Smooth muscle cell (in vitro differentiated cells): ENCODE measurements around the gene FAT1. TPM values are rescaled to one million over a fixed set of nuclear protein-coding genes. Genes with fewer than 3 reads are reported as not detected.

Source experiments
- DNase-seq: peaks from one replicate; lab custom pipeline; 2025; ENCODE audit not compliant: unreplicated experiment; lab: John Stamatoyannopoulos, UW
- H2AFZ ChIP-seq: fragments of 200-600 bp; sonication (generic); 2 replicates; pipeline ENCODE4 v1.6.0; 2016; ENCODE audit warnings: antibody characterized with exemption, low read depth, mild to moderate bottlenecking
- H3F3A ChIP-seq: fragments of 200-600 bp; sonication (generic); 2 replicates; pipeline ENCODE4 v1.6.0; 2017; ENCODE audit warnings: antibody characterized with exemption, low read depth
- H3K27ac ChIP-seq: fragments of 200-600 bp; sonication (generic); 2 replicates; pipeline ENCODE4 v1.5.1; 2016; ENCODE audit warnings: low read depth, mild to moderate bottlenecking
- H3K27me3 ChIP-seq: fragments of 200-600 bp; sonication (generic); 2 replicates; pipeline ENCODE4 v1.6.1; 2016; ENCODE audit warnings: low read depth, mild to moderate bottlenecking
- H3K36me3 ChIP-seq: fragments of 200-600 bp; sonication (generic); 2 replicates; pipeline ENCODE4 v1.5.1; 2016; ENCODE audit warnings: low read depth
- H3K4me1 ChIP-seq: fragments of 200-600 bp; sonication (generic); 2 replicates; pipeline ENCODE4 v1.5.1; 2016; ENCODE audit warnings: low read depth
- H3K4me2 ChIP-seq: fragments of 200-600 bp; sonication (generic); 2 replicates; pipeline ENCODE4 v1.6.0; 2016; ENCODE audit warnings: mild to moderate bottlenecking
- H3K4me3 ChIP-seq: fragments of 200-600 bp; sonication (generic); 2 replicates; pipeline ENCODE4 v1.5.1; 2016; ENCODE audit warnings: mild to moderate bottlenecking
- H3K79me2 ChIP-seq: fragments of 200-600 bp; sonication (generic); 2 replicates; pipeline ENCODE4 v1.6.0; 2016; ENCODE audit warnings: low read depth, mild to moderate bottlenecking
- H3K9ac ChIP-seq: fragments of 200-600 bp; sonication (generic); 2 replicates; pipeline ENCODE4 v1.6.0; 2016; ENCODE audit warnings: low read depth
- H3K9me3 ChIP-seq: fragments of 200-600 bp; sonication (generic); replicated peaks from 2 replicates; pipeline ENCODE4 v1.5.1; 2016; ENCODE audit warnings: low read depth
- H4K20me1 ChIP-seq: fragments of 200-600 bp; sonication (generic); 2 replicates; pipeline ENCODE4 v1.6.0; 2016; ENCODE audit warnings: low read depth
- WGBS: methylation state at CpG from one replicate; pipeline ENCODE4 v1.1.7; 2016; ENCODE audit warnings: low lambda C conversion rate; 5-methylcytosine and 5-hydroxymethylcytosine counted together
- polyA plus RNA-seq: library from polyadenylated mRNA; unstranded; fragments of >200 nt; fragmentation: Nextera tagmentation; extraction: Ambion mirVana; gene quantifications from 2 replicates; pipeline ENCODE4 v1.2.1, GENCODE V29; 2016
- total RNA-seq: library from RNA; depleted of rRNA; stranded (reverse); fragments of >200 nt; gene quantifications from 2 replicates; pipeline ENCODE4 v1.2.3, GENCODE V29; 2014
- TF ChIP-seq, protein P1 (sequence below): fragments of 200-600 bp; sonication (generic); IDR thresholded peaks from 2 replicates; pipeline ENCODE4 v1.5.1; 2017; ENCODE audit warnings: borderline replicate concordance, mild to moderate bottlenecking, antibody characterized with exemption; ENCODE audit not compliant: insufficient read depth, poor library complexity, severe bottlenecking

The FAT1 gene
- total and polyA plus RNA-seq, 2 experiments from 2014 or later = 42.4 to 395 TPM

GRCh38 chr4:186770481-186771175 is 47.0 kb upstream of the FAT1 start:
- Histone ChIP-seq H3K27ac (peak overlapping the region; percentile 9), H2AFZ (peak overlapping the region; percentile 0), H3K4me2 (peak overlapping the region; percentile 27), H3K36me3 (no peaks in the 10 kb centered on the region), H3F3A (no peaks in the 10 kb centered on the region), H3K4me3 (no peak overlapping the region), H3K79me2 (no peaks in the 10 kb centered on the region), H4K20me1 (no peaks in the 10 kb centered on the region), H3K9ac (no peak overlapping the region), H3K9me3 (no peaks in the 10 kb centered on the region), H3K4me1 (peaks cover 5% of the 10 kb centered on the region), H3K27me3 (no peaks in the 10 kb centered on the region)
- 72% methylated on average over 4 of the region's 4 CpGs for WGBS
- TF ChIP-seq, protein P1, sequence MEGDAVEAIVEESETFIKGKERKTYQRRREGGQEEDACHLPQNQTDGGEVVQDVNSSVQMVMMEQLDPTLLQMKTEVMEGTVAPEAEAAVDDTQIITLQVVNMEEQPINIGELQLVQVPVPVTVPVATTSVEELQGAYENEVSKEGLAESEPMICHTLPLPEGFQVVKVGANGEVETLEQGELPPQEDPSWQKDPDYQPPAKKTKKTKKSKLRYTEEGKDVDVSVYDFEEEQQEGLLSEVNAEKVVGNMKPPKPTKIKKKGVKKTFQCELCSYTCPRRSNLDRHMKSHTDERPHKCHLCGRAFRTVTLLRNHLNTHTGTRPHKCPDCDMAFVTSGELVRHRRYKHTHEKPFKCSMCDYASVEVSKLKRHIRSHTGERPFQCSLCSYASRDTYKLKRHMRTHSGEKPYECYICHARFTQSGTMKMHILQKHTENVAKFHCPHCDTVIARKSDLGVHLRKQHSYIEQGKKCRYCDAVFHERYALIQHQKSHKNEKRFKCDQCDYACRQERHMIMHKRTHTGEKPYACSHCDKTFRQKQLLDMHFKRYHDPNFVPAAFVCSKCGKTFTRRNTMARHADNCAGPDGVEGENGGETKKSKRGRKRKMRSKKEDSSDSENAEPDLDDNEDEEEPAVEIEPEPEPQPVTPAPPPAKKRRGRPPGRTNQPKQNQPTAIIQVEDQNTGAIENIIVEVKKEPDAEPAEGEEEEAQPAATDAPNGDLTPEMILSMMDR = no peak
- DNase-seq = no peak

DNA sequence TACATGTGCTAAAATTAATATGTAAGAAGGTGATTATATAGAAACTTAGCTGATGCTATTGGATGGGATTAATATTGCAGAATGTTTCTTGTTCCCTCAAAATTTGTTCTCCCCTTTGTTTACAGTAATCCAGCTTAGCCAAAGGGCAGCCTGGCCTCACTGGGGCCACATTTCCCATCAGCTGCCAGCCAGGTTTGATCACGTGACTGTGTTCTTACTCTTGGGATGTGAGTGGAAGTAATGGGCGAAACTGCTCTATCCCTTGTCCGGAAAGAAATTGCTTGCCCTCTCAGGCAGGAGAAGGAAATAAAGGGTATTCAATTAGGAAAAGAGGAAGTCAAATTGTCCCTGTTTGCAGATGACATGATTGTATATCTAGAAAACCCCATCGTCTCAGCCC is 44.1 kb upstream of the FAT1 start:
- Histone ChIP-seq H3F3A (no peaks in the 10 kb centered on the region), H3K4me2 (no peak overlapping the region), H3K9ac (no peak overlapping the region), H3K27ac (no peak overlapping the region), H3K4me1 (peaks cover 5% of the 10 kb centered on the region), H2AFZ (no peak overlapping the region), H3K27me3 (no peaks in the 10 kb centered on the region), H4K20me1 (no peaks in the 10 kb centered on the region), H3K36me3 (no peaks in the 10 kb centered on the region), H3K4me3 (no peak overlapping the region), H3K79me2 (no peaks in the 10 kb centered on the region), H3K9me3 (no peaks in the 10 kb centered on the region)
- WGBS = 95% methylated on average over 4 of the region's 4 CpGs
- no peak for DNase-seq
- TF ChIP-seq, protein P1 = no peak

- Histone ChIP-seq H3K4me2 (no peak overlapping the region), H3K4me1 (no peaks in the 10 kb centered on the region), H3K9ac (no peak overlapping the region), H3K27ac (no peak overlapping the region), H4K20me1 (no peaks in the 10 kb centered on the region), H2AFZ (no peak overlapping the region), H3K36me3 (no peaks in the 10 kb centered on the region), H3K9me3 (no peaks in the 10 kb centered on the region), H3F3A (no peaks in the 10 kb centered on the region), H3K79me2 (no peaks in the 10 kb centered on the region), H3K27me3 (no peaks in the 10 kb centered on the region), H3K4me3 (no peak overlapping the region)
- DNase-seq = no peak
- TF ChIP-seq, protein P1 = no peak
- WGBS = 72% methylated on average over 18 of the region's 18 CpGs
These were observed 42.3 kb upstream of the FAT1 start for GRCh38 chr4:186765673-186766546.
